Panc1 (cell line): ENCODE data around the gene SLC22A3.

Experiments used
- CTCF ChIP-seq: fragments of 450-650 bp; IDR thresholded peaks from 2 replicates; pipeline ENCODE4 v1.5.1; 2017; ENCODE audit warnings: mild to moderate bottlenecking
- POLR2AphosphoS5 ChIP-seq: IDR thresholded peaks from 2 replicates; pipeline ENCODE4 v1.6.1; 2012; ENCODE audit warnings: mild to moderate bottlenecking, low read depth, low read length, moderate library complexity
- REST ChIP-seq, 2 experiments: IDR thresholded peaks; 2 replicates each; pipeline ENCODE4 v1.6.1; 2011 to 2012; ENCODE audit warnings: low read depth in 2 of 2, control low read depth in 1 of 2, low read length in 1 of 2, mild to moderate bottlenecking in 1 of 2, moderate library complexity in 1 of 2; ENCODE audit not compliant: insufficient read depth in 1 of 2
- SIN3A ChIP-seq: IDR thresholded peaks from 2 replicates; pipeline ENCODE4 v1.6.1; 2012; ENCODE audit warnings: low read depth, mild to moderate bottlenecking, low read length, moderate library complexity, borderline replicate concordance; ENCODE audit not compliant: insufficient read depth
- TCF7L2 ChIP-seq: IDR thresholded peaks from 2 replicates; pipeline ENCODE4 v1.6.1; 2011; ENCODE audit warnings: mild to moderate bottlenecking, low read depth, low read length, inconsistent platforms

- TF ChIP-seq CTCF (no peak), POLR2AphosphoS5 (no peak), TCF7L2 (no peak), REST (IDR thresholded peaks at IDR 0.05; ENCODE audit: insufficient read depth in 1 of 2, low read depth in 2 of 2, low read length in 1 of 2) (no peak), SIN3A (no peak)
Observed at GRCh38 chr6:160494576-160494975, 146.4 kb downstream of the SLC22A3 start.
